Inferior parietal cortex (tissue), 1 donor: ENCODE results near the gene CDC25C.

Experiments
- DNase-seq: peaks from one replicate; pipeline ENCODE4 v3.0.0-alpha.2; 2016; ENCODE audit errors: extremely low spot score

Gene CDC25C

GRCh38 chr5:138331449-138332368, at the start of gene CDC25C:
Gene CDC25C, minus strand, starts transcription at chr5:138331804. Its CDS starts 624 bp downstream, at chr5:138331180.
- peak; percentile 96 for DNase-seq

- no peak for DNase-seq
Measured at GRCh38 chr5:138372653-138373052, 41.0 kb upstream of the CDC25C start.

- DNase-seq: no peak
Measured at GRCh38 chr5:138372225-138372624, 40.6 kb upstream of the CDC25C start.

- no peak for DNase-seq
Measured at GRCh38 chr5:138371454-138371853, 39.9 kb upstream of the CDC25C start.

- no peak for DNase-seq
Measured at GRCh38 chr5:138370537-138370936, 38.9 kb upstream of the CDC25C start.

GRCh38 chr5:138369706-138370105, 38.1 kb upstream of the CDC25C start:
- no peak for DNase-seq

- DNase-seq: no peak
Measured at GRCh38 chr5:138369261-138369660, 37.7 kb upstream of the CDC25C start.

- DNase-seq: no peak
Measured at GRCh38 chr5:138366632-138367382, 35.2 kb upstream of the CDC25C start.

GRCh38 chr5:138364576-138364975, 33.0 kb upstream of the CDC25C start:
- DNase-seq: no peak

GRCh38 chr5:138360941-138361452, 29.4 kb upstream of the CDC25C start:
- no peak for DNase-seq

GRCh38 chr5:138359621-138360020, 28.0 kb upstream of the CDC25C start:
- no peak for DNase-seq

GRCh38 chr5:138354926-138355378, 23.3 kb upstream of the CDC25C start:
- peak; percentile 73 for DNase-seq

- DNase-seq: no peak
Measured at GRCh38 chr5:138354387-138354786, 22.8 kb upstream of the CDC25C start.

GRCh38 chr5:138353560-138354080, 22.0 kb upstream of the CDC25C start:
- DNase-seq: peak; percentile 60

- no peak for DNase-seq
Measured at GRCh38 chr5:138352722-138353559, 21.3 kb upstream of the CDC25C start.

- DNase-seq: peak; percentile 67
Measured at GRCh38 chr5:138352071-138352721, 20.6 kb upstream of the CDC25C start, which contains the start of gene KDM3B. Gene KDM3B, plus strand, starts transcription at chr5:138352685. Its CDS starts 111 bp downstream, at chr5:138352796.

- DNase-seq: no peak
Measured at GRCh38 chr5:138351517-138351916, 19.9 kb upstream of the CDC25C start.

- DNase-seq: no peak
Measured at GRCh38 chr5:138351056-138351455, 19.5 kb upstream of the CDC25C start.

GRCh38 chr5:138350563-138350890, 18.9 kb upstream of the CDC25C start:
- no peak for DNase-seq

- no peak for DNase-seq
Measured at GRCh38 chr5:138349852-138350562, 18.4 kb upstream of the CDC25C start.
